GM21825 (cell line): Measurements from ENCODE around the gene LONP1.
"Not testable (repeated sequence)": the region's sequence is repeated elsewhere in the genome, so short reads cannot be mapped to it uniquely, and the experiment has no call there.

Experiments used
- ATAC-seq: cut with Tn5 transposase; IDR thresholded peaks from one replicate; pipeline ENCODE4 v1.9.1; 2021; ENCODE audit warnings: mild to moderate bottlenecking, moderate library complexity; ENCODE audit not compliant: unreplicated experiment

The LONP1 gene

GRCh38 chr19:5694167-5694955 is 25.6 kb downstream of the LONP1 start:
- no peak for ATAC-seq

- no peak for ATAC-seq
Measured at GRCh38 chr19:5693195-5694166, 26.5 kb downstream of the LONP1 start.

GRCh38 chr19:5692723-5693194 is 27.2 kb downstream of the LONP1 start:
- ATAC-seq, result no peak

- ATAC-seq, result no peak
Measured at GRCh38 chr19:5691822-5692722, 27.9 kb downstream of the LONP1 start.

- ATAC-seq, result no peak
Measured at GRCh38 chr19:5690955-5691821, 28.8 kb downstream of the LONP1 start.

- peak; percentile 42 for ATAC-seq
Measured at GRCh38 chr19:5690125-5690954, 29.6 kb downstream of the LONP1 start, which contains the start of gene RPL36. TSS of gene RPL36 (plus strand) at chr19:5690295. CDS start at chr19:5690508, 213 bp downstream.

- ATAC-seq, result not testable (repeated sequence)
Measured at GRCh38 chr19:5688262-5688881, 31.6 kb downstream of the LONP1 start.

- no peak for ATAC-seq
Measured at GRCh38 chr19:5687360-5688198, 32.4 kb downstream of the LONP1 start.

GRCh38 chr19:5686647-5687359 is 33.1 kb downstream of the LONP1 start:
- ATAC-seq, result peak; percentile 45

- no peak for ATAC-seq
Measured at GRCh38 chr19:5686326-5686646, 33.7 kb downstream of the LONP1 start.

- no peak for ATAC-seq
Measured at GRCh38 chr19:5684694-5685430, 35.1 kb downstream of the LONP1 start.

GRCh38 chr19:5683177-5683886 is 36.6 kb downstream of the LONP1 start:
- no peak for ATAC-seq

GRCh38 chr19:5682107-5682482 is 37.9 kb downstream of the LONP1 start:
- no peak for ATAC-seq

- ATAC-seq, result no peak
Measured at GRCh38 chr19:5681391-5682106, 38.4 kb downstream of the LONP1 start.
